Measurements from ENCODE around the gene F13B.

F13B gene

GRCh38 chr1:197024460-197024859, 42.6 kb downstream of the F13B start:
- peak; percentile 60 for DNase-seq (ENCODE audit: low read depth)
- no peak overlapping the region for H3K4me3 ChIP-seq (replicated peaks; ENCODE audit: low read depth, low read length)
- no peak for TF ChIP-seq CTCF (IDR thresholded peaks at IDR 0.05; ENCODE audit: low read length, missing control alignments)

DNA sequence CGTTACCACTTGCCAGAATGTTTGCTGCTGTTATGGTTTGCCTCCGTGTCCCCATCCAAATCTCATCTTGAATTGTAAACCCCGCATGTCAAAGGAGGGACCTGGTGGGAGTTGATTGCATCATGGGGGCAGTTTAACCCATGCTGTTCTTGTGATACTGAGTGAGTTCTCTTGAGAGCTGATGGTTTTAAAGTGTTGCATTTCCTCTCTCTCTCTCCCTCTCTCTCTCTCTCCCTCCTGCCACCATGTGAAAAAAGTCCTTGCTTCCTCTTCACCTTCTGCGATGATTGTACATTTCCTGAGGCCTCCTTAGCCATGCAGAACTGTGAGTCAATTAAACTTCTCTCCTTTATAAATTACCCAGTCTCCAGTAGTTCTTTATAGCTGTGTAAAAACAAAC, 45.3 kb downstream of the F13B start:
- no peak for TF ChIP-seq CTCF (IDR thresholded peaks at IDR 0.05; ENCODE audit: low read length, missing control alignments)
- DNase-seq (ENCODE audit: low read depth): no peak
- no peak overlapping the region for H3K4me3 ChIP-seq (replicated peaks; ENCODE audit: low read depth, low read length)

DNA sequence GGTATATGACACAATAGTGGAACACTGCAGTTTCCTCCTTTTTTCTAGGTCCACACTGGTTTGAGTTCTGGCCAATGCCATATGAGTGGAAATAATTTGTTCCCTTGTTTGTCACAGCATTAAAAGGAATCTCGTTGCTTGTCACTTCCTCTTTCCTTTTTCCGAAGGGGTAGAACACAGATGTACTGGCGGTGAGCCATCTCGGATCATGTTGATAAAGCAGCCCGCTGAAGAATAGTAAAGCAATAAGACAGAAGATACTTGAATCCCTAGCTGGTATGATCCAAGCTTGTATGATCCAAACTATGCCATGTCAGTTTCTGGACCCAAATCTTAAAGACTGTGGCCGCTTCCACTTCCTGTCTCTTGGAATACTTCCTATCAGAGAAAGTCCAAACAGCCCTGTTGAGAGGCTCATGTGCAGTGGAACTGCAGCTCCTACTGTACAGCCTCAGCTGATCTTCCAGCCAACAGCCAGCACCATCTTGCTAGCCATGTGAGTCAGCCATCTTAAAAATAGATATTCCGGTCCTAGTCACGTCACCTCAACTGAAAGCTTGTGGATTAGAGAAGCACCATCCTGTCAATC, 49.4 kb downstream of the F13B start:
- H3K4me3 ChIP-seq (replicated peaks; ENCODE audit: low read depth, low read length): no peak overlapping the region
- peak; percentile 6 for DNase-seq (ENCODE audit: low read depth)
- no peak for TF ChIP-seq CTCF (IDR thresholded peaks at IDR 0.05; ENCODE audit: low read length, missing control alignments)

GRCh38 chr1:197016751-197017150, 50.3 kb downstream of the F13B start:
- H3K4me3 ChIP-seq (replicated peaks; ENCODE audit: low read depth, low read length): no peak overlapping the region
- no peak for TF ChIP-seq CTCF (IDR thresholded peaks at IDR 0.05; ENCODE audit: low read length, missing control alignments)
- no peak for DNase-seq (ENCODE audit: low read depth)

DNA sequence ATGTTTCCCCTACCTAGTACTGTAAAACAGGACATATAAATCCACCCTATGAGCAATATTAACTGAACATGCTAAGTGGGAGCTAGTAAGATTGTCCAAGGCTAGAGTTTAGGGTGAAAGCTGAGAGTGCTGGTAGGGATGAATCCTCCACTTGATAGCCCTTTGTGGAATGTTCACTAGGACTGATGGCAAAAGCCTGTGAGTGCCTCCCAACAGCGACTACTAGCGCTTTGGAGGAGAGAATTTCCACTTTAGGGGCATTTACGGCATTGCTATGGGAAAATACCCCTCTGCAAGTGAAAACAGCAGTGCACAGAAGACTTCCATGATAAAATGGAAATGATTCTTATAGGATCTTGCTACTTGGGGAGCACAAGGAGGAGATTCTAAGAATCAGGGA, 53.8 kb downstream of the F13B start:
- TF ChIP-seq CTCF (IDR thresholded peaks at IDR 0.05; ENCODE audit: low read length, missing control alignments): no peak
- no peak overlapping the region for H3K4me3 ChIP-seq (replicated peaks; ENCODE audit: low read depth, low read length)
- no peak for DNase-seq (ENCODE audit: low read depth)

DNA sequence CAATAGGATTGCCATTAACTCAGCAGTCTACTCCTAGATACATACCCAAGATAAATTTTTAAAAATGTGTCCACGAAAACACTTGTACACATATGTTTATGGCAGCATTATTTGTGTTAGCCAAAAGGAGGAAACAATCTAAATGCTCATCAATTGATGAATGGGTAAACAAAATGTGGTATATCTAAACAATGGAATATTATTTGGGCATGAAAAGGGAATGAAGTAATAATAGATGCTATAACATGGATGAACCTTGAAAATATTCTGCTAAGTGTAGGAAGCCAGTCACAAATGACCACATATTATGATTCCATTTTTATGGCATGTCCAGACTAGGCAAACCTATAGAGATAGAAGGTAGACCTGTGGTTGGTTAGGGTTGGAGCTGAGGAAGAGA, 55.4 kb downstream of the F13B start:
- DNase-seq (ENCODE audit: low read depth): no peak
- H3K4me3 ChIP-seq (replicated peaks; ENCODE audit: low read depth, low read length): no peak overlapping the region
- TF ChIP-seq CTCF (IDR thresholded peaks at IDR 0.05; ENCODE audit: low read length, missing control alignments): no peak

GRCh38 chr1:197008861-197009260, 58.2 kb downstream of the F13B start:
- H3K4me3 ChIP-seq (replicated peaks; ENCODE audit: low read depth, low read length): no peak overlapping the region
- TF ChIP-seq CTCF (IDR thresholded peaks at IDR 0.05; ENCODE audit: low read length, missing control alignments): no peak
- DNase-seq (ENCODE audit: low read depth): no peak
